Epithelial cell of proximal tubule (primary cell): ENCODE measurements around the gene HSPB8. TPM values are rescaled to one million over a fixed set of nuclear protein-coding genes. Genes with fewer than 3 reads are reported as not detected.

Experiments
- DNase-seq: peaks from one replicate; pipeline ENCODE4 v3.0.0-alpha.2; 2011; ENCODE audit warnings: low read depth
- H3K4me3 ChIP-seq: 2 replicates; pipeline ENCODE4 v1.5.1; 2011; ENCODE audit warnings: low read depth, mild to moderate bottlenecking, low read length
- total RNA-seq: library from RNA; depleted of rRNA; stranded (reverse); fragments of >200 nt; gene quantifications from 2 replicates; pipeline ENCODE4 v1.2.3, GENCODE V29; 2015
- TF ChIP-seq, protein P1 (sequence below): conservative IDR thresholded peaks from 2 replicates; pipeline ENCODE4 v1.5.1; 2012; ENCODE audit warnings: low read depth, mild to moderate bottlenecking, low read length

Gene HSPB8
- total RNA-seq, 1 donor from 2014 or later: 32.3 TPM

DNA sequence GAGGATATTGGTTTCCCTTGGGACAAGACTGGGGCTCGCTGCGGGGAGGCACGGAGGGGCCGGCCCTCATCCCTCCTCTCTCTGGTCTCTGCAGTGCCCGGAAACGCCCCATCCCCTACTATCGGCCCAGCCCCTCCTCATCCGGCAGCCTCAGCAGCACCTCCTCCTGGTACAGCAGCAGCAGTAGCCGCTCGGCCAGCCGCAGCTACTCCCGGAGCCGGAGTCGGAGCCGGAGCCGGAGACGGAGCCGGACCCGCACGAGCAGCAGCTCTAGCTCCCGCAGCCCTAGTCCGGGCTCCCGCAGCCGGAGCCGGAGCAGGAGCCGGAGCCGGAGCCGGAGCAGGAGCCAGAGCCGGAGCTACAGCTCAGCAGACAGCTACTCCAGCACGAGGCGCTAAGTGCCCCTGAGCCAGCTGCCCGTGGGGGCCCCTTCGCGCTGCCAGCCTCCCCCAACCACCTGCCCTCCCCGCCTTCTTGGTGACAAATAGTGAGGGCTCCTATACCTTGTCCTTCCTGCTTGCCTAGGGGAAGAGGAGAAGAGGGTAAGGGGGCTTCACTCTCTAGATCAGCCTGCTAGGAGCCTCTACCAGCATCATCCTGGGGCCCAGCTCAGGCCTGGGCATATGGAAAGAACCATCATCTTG, 22.2 kb upstream of the HSPB8 start:
- DNase-seq: no peak
- TF ChIP-seq, protein P1, sequence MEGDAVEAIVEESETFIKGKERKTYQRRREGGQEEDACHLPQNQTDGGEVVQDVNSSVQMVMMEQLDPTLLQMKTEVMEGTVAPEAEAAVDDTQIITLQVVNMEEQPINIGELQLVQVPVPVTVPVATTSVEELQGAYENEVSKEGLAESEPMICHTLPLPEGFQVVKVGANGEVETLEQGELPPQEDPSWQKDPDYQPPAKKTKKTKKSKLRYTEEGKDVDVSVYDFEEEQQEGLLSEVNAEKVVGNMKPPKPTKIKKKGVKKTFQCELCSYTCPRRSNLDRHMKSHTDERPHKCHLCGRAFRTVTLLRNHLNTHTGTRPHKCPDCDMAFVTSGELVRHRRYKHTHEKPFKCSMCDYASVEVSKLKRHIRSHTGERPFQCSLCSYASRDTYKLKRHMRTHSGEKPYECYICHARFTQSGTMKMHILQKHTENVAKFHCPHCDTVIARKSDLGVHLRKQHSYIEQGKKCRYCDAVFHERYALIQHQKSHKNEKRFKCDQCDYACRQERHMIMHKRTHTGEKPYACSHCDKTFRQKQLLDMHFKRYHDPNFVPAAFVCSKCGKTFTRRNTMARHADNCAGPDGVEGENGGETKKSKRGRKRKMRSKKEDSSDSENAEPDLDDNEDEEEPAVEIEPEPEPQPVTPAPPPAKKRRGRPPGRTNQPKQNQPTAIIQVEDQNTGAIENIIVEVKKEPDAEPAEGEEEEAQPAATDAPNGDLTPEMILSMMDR: peak; percentile 16
- no peak overlapping the region for H3K4me3 ChIP-seq

DNA sequence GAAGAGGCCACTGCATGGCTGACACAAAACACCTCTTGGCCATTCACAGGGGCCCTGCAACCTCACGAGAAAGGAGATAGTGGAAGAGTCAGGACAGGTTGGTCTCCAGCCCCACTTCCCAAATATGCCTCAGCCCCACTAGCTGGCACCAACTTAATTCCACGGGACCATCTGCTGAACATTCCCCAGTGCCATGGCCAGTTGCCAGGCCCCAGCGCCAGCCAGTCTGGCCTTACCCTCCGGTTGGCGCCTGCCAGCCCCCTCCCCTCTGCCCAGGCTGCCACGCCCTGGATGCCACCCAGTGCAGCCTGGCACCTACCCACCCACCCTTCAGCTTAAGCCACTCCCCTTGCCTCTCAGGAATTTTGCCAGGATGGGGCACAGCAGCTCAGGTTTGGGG, 21.2 kb upstream of the HSPB8 start:
- TF ChIP-seq, protein P1: no peak
- no peak overlapping the region for H3K4me3 ChIP-seq
- DNase-seq: no peak

DNA sequence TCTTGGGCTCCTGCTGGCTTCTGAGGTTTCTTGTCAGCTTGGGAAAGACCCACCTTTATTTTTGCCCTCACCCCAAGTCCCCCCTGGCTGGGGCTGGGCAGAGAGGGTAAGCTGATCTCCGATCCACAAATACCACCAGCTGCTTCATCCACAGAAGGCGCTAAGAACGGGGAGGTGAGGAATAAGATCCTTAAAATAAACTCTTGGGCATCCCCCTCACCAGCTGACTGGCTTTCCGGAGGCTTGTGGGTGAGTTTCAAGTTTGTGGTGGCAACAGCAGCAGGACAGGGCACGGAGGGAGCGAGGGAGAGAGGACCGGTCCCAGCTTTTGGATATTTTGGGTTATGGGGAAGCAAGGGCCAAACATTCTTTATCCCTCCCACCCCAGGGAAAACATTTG, 20.8 kb upstream of the HSPB8 start:
- H3K4me3 ChIP-seq: no peak overlapping the region
- TF ChIP-seq, protein P1: no peak
- no peak for DNase-seq

DNA sequence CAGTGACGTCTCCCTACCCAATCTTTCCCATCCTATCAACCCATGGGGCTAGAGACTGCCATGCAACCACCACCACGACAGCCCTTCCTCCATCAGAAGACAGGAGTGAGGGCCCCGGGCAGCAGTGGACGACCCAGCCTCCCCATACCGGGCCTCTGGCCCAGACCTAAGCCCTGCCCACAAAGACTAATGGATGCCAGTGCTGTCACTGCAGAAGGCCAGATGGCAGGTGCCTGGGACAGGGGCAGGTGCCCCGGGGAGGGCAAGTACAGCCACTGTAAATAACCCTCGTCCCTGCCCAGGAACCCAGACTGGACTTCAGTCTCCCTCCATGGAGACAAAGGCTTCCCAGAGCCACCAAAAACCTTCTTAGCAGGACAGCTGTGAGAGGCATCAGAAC, 20.3 kb upstream of the HSPB8 start:
- no peak overlapping the region for H3K4me3 ChIP-seq
- no peak for DNase-seq

DNA sequence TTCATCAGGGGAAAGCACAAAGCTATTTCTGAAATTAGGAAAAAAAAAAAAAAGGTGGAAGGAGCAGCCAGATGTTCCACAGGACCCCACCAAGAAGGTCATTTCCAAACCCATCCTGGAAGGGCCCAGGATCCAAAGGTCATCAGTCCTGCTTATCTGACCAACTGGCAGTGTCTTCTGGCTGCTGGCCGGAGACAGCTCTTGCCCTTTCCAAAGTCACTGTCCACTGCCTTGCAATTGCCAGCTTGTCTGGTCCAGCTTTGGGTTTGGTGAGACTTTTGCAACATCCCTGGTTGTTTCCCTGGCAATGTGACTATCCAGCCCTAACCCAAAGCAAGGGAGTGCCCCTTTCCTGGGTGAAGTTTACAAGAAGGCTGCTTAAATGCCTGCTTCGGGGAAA, 18.9 kb upstream of the HSPB8 start:
- H3K4me3 ChIP-seq: no peak overlapping the region
- DNase-seq: no peak
- TF ChIP-seq, protein P1: no peak

More for the DNA sequence above, 20.3 kb upstream of the HSPB8 start:
- TF ChIP-seq, protein P1: no peak

DNA sequence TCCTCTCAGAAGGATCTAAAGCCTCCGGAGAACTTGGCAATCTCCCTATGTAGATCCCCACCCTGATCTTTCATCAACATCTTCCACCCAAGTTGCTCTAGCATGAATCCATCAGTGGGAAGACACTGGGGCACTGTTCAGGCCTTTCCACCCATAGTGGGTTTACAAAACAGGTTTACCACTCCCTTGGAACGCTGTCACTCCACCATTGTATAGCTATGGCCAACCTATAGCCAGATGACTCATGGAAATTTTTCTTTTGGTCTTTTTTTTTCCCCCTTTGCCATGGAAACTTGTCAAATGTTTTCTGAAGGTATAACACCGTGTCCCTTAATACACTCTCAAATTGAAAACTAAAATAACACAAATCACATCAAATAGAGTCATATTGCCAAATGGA, 10.8 kb upstream of the HSPB8 start:
- TF ChIP-seq, protein P1: no peak
- no peak overlapping the region for H3K4me3 ChIP-seq
- no peak for DNase-seq

DNA sequence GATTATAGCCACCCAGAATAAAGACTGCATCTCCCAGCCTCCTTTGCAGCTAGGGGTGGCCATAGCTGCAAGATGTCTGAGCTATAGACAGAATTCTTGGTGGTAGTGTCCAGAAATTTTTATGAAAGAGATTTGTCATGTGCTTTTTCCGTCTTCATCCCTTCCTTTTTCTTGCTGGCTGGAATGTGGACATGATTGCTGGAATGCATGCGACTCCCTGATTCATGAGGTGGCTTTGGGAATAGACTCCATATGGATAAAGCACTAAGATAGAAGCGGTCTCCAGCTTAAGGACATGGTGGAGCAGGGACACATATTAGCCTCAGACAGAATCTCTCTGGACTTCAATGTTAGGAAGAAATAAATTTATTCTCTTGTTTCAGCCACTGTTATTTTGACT, 10.0 kb upstream of the HSPB8 start:
- no peak for DNase-seq
- H3K4me3 ChIP-seq: no peak overlapping the region
- TF ChIP-seq, protein P1: no peak
